ENCODE data around the gene TTC33. TPM values are rescaled to one million over a fixed set of nuclear protein-coding genes. Genes with fewer than 3 reads are reported as not detected.
"Not testable (repeated sequence)": the region's sequence is repeated elsewhere in the genome, so short reads cannot be mapped to it uniquely, and the experiment has no call there.

Gene TTC33
- total RNA-seq, 1 donor from 2014 or later, result 14.8 TPM

GRCh38 chr5:40720069-40720468 is 35.7 kb downstream of the TTC33 start:
- DNase-seq (ENCODE audit: low read depth, low spot score), result no peak

GRCh38 chr5:40717281-40717680 is 38.5 kb downstream of the TTC33 start:
- DNase-seq (ENCODE audit: low read depth, low spot score), result no peak

- no peak for DNase-seq (ENCODE audit: low read depth, low spot score)
These were observed 39.2 kb downstream of the TTC33 start for GRCh38 chr5:40716590-40716989.

- DNase-seq (ENCODE audit: low read depth, low spot score), result no peak
These were observed 39.8 kb downstream of the TTC33 start for GRCh38 chr5:40716000-40716399.

GRCh38 chr5:40714001-40714400 is 41.8 kb downstream of the TTC33 start:
- no peak for DNase-seq (ENCODE audit: low read depth, low spot score)

- DNase-seq (ENCODE audit: low read depth, low spot score), result not testable (repeated sequence)
These were observed 45.2 kb downstream of the TTC33 start for GRCh38 chr5:40710575-40710974.

- DNase-seq (ENCODE audit: low read depth, low spot score), result not testable (repeated sequence)
These were observed 50.3 kb downstream of the TTC33 start for GRCh38 chr5:40705484-40705883.

- DNase-seq (ENCODE audit: low read depth, low spot score), result not testable (repeated sequence)
These were observed 53.7 kb downstream of the TTC33 start for GRCh38 chr5:40702027-40702426.

GRCh38 chr5:40700116-40700782 is 55.5 kb downstream of the TTC33 start:
- no peak for DNase-seq (ENCODE audit: low read depth, low spot score)

- no peak for DNase-seq (ENCODE audit: low read depth, low spot score)
These were observed 61.3 kb downstream of the TTC33 start for GRCh38 chr5:40694433-40694832.

- DNase-seq (ENCODE audit: low read depth, low spot score), result no peak
These were observed 63.9 kb downstream of the TTC33 start for GRCh38 chr5:40691894-40692293.

- DNase-seq (ENCODE audit: low read depth, low spot score), result no peak
These were observed 65.5 kb downstream of the TTC33 start for GRCh38 chr5:40690267-40690666.

- peak; percentile 90 for DNase-seq (ENCODE audit: low read depth, low spot score)
These were observed 66.3 kb downstream of the TTC33 start for GRCh38 chr5:40689438-40689837.

- no peak for DNase-seq (ENCODE audit: low read depth, low spot score)
These were observed 66.8 kb downstream of the TTC33 start for GRCh38 chr5:40688996-40689395.

GRCh38 chr5:40688127-40688761 is 67.5 kb downstream of the TTC33 start:
- DNase-seq (ENCODE audit: low read depth, low spot score), result peak; percentile 74

GRCh38 chr5:40687321-40687720 is 68.4 kb downstream of the TTC33 start:
- DNase-seq (ENCODE audit: low read depth, low spot score), result no peak

GRCh38 chr5:40685976-40686486 is 69.7 kb downstream of the TTC33 start:
- DNase-seq (ENCODE audit: low read depth, low spot score), result no peak

GRCh38 chr5:40685193-40685592 is 70.6 kb downstream of the TTC33 start:
- no peak for DNase-seq (ENCODE audit: low read depth, low spot score)

- DNase-seq (ENCODE audit: low read depth, low spot score), result no peak
These were observed 72.5 kb downstream of the TTC33 start for GRCh38 chr5:40683305-40683704.

- DNase-seq (ENCODE audit: low read depth, low spot score), result no peak
These were observed 73.4 kb downstream of the TTC33 start for GRCh38 chr5:40682154-40683017.

GRCh38 chr5:40681363-40682153 is 74.2 kb downstream of the TTC33 start:
- no peak for DNase-seq (ENCODE audit: low read depth, low spot score)

Measured in pulmonary artery endothelial cell (primary cell).